HG02981 (cell line): ENCODE data around the gene PPP1R18.
"Not testable (repeated sequence)": the region's sequence is repeated elsewhere in the genome, so short reads cannot be mapped to it uniquely, and the experiment has no call there.

Experiments
- ATAC-seq: cut with Tn5 transposase; IDR thresholded peaks from one replicate; pipeline ENCODE4 v1.9.1; 2021; ENCODE audit warnings: mild to moderate bottlenecking, moderate library complexity; ENCODE audit not compliant: unreplicated experiment

PPP1R18 gene

DNA sequence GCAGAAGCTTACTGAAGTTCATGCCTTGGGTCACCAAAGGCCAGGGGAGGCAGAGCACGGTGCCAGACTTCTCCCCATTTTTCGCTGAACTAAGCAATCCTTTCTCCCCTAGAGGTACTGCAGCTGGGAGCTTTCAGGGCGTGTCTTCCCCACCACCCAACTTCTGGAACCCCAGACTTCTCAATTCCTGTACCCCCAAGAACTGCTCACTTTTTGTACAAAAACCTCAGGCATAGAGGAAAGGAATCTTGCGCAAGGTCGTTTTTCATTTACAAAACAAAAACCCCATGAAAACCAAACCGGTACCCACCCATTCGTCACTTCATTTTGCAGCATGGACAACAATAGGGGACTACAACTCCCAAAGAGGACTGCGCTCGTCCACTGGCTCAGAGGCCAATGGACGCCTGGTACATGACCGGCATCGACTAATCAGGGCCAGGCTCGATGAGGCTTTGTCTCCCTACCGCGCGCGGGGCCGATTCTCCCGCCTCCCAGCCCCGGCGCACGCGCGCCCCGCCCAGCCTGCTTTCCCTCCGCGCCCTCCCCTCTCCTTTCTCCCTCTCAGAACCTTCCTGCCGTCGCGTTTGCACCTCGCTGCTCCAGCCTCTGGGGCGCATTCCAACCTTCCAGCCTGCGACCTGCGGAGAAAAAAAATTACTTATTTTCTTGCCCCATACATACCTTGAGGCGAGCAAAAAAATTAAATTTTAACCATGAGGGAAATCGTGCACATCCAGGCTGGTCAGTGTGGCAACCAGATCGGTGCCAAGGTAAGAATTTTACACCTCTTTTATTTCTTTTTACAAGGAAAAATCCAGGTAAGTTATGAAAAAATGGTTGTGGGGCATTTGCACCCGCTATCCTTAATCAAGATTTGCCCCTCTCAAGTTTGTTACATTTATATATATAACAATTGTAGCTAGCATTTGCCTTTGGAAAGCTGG lies 33.6 kb upstream of the PPP1R18 start, which contains the start of gene TUBB:
Gene TUBB (plus strand): TSS at position 562 of the 947 bp plus-strand sequence. CDS start 155 bp downstream, at position 717.
- peak; percentile 37 for ATAC-seq

DNA sequence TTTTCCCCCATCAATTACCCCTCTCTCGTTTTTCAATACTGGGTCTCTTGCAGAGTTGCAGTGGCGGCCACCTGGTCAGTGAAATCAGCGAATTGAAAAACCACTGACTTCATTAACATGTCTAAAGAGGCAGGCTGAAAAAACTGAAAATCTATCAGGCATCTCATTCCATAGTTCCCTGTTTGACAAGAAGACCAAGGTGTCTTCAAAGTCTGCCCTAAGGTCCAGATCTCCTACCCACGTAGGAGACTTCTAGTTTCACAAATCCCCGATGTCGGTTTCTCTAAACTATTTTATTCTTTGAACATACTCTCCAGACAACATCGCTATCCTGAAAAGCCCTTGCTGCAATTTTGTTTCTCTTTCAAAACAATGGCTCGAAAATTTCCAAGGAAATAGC lies 32.9 kb upstream of the PPP1R18 start:
- ATAC-seq, result no peak

DNA sequence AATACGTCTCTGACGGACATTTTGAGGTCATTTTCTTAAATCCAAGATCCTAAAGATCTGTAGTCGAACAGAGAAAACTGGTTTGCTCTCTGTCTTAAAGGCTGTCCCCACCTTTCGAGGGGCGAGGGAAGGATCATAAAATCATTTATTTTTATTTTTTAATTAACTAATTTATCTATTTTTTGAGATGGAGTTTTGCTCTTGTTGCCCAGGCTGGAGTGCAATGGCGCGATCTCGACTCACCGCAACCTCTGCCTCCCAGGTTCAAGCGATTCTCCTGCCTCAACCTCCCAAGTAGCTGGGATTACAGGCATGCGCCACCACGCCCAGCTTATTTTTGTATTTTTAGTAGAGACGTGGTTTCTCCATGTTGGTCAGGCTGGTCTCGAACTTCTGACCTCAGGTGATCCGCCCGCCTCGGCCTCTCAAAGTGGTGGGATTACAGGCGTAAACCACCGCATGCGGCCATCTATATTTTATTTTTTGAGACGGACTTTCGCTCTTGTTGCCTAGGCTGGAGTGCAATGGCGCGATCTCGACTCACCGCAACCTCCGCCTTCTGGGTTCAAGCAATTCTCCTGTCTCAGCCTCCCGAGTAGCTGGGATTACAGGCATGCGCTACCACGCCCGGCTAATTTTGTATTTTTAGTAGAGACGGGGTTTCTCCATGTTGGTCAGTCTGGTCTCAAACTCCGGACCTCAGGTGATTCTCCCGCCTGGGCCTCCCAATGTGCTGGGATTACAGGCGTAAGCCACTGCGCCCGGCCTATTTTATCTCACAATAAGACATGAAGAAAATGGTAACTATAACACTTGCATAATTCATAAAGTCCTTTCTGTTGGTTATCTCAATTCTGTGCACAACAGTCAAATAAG lies 31.6 kb upstream of the PPP1R18 start:
- not testable (repeated sequence) for ATAC-seq

DNA sequence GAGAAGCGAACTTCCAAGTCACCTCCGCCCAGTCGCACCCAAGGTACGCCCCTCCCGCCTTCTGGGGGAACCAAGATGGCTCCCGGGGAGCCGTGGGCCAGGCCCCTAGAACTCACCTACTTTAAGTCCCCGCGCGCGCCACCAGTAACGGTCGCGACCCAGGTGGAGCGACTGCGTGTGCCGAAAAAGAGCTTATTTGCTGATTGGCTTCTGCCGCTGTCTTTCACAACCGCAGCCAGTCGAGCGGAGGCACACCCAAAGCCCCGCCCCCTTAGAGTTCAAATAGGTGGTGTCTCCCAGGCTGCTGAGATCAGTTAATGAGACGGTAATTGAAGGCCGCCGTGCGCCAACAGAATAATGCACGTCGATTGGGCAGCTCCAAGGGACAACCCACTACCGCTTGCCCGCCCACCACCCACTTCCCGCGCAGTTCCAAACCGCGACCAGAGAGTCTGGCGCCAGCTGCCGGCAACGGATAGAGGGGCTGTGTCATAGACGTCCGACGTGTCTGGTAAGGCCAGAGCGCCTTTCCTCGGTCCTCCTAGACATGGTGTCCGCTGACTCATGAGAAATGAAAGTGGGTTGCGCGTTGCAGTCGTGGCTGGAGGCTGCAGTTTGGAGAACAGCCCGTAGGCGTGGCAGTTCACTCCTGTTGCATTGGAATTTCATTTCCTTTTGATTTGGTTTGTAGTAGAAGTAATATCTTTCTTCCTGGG lies 30.8 kb upstream of the PPP1R18 start, which contains the start of gene MDC1:
Gene MDC1 (minus strand): TSS at position 153 of the 716 bp plus-strand sequence. CDS start 2,106 bp downstream, outside the sequence.
- peak; percentile 69 for ATAC-seq

DNA sequence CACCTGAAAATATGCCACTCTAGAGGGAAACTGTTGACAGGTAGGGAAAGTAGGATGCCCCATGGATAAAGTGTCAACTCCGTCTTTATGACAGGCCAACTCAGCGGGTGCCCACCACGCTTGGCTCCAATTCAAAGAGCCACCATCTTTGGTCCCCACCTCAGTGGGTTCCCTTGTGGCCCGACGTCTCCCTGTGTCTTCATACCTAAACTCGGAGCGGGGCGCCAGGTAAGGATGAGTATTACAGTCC lies 30.4 kb upstream of the PPP1R18 start:
- no peak for ATAC-seq

DNA sequence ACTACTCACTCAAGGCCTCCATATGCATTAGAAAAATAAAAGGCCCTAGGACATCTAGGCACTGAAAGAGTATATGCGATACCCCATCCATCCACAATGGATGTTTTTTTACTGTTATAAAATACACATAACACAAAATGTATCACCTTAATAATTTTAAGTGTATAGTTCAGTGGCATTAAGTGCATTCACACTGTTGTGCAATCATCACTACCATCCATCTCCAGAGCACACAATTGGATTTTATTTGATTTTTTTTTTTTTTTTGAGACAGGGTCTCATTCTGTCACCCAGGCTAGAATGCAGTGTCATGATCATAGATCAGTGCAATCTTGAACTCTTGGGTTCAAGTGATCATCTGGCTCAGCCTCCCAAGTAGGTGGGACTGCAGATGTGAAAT lies 27.8 kb upstream of the PPP1R18 start:
- ATAC-seq, result no peak

DNA sequence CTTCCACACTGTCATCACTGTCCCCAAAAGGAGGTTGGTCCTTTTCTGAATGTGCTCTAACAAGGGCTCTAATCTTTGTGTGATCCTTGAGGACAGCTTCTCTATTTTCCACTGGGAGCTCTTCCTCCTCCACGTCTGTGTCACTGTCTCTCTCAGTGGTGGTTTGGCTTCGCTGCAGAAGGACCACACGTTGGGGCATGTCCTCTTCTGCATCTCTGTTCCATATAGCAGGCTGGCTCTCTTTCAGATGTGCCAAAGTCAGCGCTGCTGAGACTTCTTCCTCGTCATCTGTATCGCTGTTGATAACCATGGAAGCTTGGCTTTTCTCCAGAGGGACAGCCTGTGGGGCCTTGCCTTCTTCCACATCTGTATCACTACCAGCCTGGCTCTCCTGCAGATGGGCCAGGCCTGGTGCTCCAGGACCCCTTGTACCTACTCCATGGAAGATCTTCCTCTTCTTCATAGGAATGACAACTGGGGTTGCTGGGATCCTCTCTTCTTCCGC lies 26.0 kb upstream of the PPP1R18 start:
- no peak for ATAC-seq

DNA sequence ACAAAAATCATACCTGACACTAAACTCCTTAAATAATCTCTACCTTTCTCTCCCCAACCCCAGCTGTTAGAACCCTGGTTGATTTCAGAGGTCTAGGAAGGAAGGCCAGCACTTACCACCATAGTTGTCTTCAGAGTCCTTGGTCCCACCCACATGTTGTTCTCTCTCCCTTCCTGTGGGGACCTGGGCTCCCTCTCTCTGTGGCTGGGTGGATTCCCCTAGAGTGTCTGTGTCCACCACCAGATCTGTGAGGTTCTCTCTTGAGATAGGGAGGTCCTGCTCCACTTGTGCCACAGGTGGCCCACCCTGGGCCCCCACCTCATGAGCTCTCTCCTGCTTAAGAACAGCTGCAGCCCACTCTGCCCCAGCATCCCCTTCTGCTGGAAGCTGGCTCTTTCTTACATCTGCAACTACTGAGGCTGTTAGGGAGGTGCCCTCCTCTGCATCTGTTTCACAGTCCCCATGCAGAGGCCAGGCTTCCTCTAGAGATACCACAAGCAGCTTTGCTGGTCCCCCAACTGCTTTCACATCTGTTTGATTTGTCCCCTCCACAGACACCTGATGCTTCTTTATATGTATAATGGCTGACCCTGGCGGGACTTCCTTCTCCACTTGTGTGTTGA lies 25.4 kb upstream of the PPP1R18 start:
- ATAC-seq, result peak; percentile 51

DNA sequence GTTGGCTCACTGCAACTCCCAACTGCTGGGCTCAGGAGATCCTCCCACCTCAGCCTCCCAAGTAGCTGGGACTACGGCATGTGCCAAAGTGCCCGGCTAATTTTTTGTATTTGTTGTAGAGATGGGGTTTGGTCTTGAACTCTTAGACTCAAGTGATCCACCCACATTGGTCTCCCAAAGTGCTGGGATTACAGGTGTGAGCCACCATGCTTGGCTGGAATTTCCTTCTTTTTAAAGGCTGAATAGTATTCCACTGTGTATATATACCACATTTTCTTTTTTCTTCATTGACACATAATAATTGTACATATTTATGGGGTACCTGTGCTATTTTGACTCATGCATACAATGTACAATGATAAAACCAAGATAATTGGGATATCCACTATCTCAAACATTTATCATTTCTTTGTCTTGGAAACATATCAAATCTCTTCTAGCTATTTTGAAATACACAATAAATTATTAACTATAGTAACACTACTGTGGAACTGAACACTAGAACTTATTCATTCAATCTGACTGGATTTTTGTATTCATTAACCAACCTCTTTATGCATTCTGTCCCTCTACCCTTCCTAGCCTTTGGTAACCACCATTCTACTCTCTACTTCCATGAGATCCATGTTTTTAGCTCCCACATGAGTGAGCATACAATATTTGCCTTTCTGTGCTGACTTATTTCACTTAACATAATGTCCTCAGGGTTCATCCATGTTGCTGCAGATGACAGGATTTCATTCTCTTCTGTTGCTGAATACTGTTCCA lies 22.8 kb upstream of the PPP1R18 start:
- ATAC-seq, result no peak

DNA sequence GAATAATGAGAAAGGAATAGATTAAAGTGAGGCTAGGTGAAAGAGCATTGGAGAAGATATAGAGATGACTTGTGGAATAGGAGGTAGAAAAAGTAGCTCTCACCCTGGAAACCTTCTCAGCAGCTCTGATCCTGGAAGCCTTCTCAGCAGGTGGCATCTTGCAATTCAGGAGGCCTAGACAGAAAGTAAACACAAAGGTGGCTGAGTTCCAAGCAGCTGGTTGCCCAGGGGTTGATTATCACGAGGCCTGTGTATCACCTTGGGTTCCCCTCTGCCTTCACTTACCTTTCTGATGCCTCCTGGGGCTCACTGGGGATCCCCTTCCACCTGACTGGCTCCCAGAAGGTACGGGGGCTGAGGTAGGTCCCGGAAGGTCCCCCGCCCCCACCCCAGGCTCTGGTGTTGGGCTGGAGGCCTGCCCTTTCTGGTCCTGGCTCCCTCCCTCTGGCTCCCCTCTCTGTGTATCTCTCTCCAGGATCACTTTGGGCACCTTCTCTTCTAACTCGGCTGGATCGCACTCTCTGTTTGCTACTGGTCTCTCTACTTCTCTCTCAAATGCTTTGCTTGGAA lies 20.9 kb upstream of the PPP1R18 start:
- ATAC-seq, result no peak

DNA sequence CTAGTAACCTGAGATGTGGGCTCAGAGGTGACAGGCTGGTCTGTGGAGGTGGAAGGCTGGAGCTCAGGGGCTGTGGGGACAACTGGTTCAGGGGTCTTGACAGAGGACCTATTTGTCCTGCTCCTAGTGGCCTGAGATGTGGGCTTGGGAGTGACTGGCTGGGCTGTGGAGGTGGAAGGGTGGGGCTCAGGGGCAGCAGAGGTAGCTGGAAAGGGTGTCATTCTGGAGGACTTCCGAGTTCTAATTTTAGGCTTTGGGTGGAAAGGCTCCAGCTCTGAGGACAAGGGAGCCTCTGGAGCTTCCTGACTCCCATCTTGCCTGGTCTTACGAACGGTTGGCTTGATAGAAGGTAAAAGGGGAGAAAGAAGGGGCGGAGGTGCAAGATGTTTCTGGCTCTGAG lies 19.2 kb upstream of the PPP1R18 start:
- no peak for ATAC-seq

DNA sequence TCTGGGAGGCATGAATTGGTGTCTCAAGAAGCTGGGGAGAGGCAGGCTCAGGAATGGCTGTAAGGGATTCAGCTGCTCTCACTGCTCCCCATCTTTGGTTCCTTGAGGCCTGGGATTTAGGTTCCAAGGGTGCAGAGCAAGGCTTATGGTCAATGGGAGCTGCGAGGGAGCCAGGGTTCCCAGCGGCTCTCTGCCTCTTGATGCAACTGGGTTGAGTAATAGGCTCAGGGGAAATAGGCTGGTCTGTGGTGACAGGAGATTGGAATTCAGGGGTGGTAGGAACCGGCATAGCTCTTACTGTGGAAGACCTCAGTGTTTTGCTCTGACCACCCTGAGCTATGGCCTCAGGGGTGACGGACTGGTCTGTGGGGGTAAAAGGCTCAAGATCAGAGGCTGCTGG lies 17.4 kb upstream of the PPP1R18 start:
- no peak for ATAC-seq

DNA sequence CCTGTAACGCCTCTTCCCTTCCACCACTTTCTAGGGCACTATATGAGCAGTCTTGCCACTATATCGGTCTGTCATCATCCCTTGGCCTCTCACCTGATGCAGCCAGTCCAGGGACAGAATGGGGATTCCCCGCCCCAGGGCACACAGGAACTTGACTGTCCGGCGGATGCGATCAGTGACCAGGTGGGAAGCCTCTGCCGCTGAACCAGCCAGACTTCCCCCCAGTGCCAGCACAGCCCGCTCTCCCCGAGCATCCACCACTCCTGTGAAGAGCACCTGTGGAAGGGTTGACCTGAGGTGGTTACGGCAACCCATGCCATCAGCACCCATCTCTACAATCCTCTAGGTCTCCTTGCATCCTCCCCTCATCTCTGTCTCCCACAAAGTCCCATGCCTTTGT lies 16.6 kb upstream of the PPP1R18 start:
- no peak for ATAC-seq

DNA sequence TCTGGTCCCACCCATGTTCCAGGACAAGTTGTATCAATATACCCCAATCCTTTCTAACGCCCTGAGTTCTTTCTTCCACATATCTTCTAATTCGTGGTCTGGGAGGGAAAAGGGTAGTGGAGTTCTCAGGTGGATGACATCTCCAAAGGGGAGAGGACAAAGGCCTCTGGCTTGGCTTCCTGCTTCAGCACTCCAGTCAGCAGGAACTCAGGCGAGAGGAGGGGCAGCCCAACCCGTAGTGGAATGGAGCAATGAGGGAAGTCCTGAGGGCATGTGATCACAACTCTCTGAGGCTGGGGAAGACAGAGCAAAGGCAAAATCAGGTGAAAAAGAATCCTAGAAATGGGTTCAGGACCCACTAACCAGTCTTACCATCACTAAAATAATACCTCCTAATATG lies 13.9 kb upstream of the PPP1R18 start:
- no peak for ATAC-seq

DNA sequence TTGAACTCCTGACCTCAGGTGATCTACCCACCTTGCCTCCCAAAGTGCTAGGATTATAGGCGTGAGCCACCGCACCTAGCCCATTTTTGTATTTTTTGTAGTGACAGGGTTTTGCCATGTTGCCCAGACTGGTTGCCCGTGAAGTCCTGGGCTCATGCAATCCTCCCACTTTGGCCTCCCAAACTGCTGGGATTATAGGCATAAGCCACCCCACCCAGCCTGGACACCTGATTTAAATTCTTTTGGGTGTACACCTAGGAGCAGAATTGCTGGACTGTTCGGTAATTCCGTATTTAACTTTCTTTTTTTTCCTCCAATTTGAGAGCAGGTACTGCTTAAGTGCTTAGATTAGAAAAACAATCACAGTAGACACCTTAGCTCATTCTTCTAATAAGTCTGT lies 10.0 kb upstream of the PPP1R18 start:
- no peak for ATAC-seq

DNA sequence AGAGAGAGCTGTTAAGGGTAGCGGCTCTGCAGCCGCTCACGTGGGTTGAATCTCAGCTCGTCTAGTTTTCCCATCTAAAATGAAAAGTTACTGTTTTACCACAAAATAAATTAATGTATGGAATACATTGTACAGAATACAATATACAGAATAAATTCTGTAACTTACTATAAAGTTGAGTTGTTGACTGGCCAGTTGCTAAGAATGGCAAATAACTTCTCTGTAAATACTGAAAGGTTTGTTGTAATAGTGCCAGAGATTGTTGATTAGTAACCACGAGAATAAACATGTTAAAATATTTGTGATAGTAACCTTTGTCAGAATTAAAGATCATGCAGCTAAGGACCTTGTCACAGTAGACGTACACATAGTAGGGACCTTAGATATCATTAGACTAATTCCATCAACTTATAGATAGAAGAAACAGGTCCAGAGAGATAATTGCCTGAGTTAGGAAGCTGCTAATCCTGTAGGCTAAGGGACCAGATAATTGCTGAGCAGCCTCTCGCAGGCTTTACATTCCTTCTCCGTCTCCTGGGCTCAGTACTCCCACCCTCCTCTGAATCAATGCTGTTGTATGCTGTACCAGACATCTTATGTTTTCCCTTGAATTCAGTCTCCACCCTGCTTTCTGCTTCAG lies 4.9 kb upstream of the PPP1R18 start:
- ATAC-seq, result no peak

DNA sequence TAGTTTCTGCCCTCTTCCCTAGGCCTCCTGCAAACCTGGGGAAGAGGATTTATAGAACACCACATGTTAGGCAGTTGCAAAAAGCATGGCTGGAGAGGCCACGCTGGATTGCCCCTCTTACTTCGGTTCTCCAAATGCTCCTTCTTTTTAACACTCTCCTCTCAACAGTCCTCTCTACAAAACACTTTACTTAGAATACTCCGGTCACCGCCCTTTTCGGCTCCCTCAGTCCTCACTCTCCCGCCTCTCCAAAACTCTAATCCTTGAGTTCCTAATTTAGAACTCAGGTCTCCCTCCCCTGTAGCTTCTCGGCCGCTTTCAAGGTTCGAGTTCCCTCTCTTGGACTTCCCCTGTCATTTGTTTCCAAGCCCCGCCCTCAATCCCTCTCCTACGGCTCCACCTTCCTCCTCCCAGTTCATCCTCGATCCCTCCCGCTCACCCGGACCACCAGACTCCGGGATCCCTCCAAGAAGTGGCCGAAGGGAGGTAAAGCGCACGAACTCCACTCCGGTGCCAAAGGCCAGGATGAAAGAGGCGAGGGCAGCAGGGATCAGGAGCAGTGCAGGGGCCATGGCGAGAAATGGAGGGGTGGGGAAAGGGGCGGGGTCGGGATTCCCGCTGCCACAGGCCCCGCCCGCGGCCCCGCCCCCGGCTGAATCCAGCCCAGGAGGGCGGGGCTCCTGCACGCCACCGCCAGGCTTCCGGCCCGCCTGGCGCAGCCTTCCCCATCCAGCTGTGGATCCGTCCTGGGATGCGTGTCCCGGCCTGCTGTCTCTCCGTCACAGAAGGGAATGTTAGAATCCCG lies 4.2 kb upstream of the PPP1R18 start, which contains the start of gene NRM:
Gene NRM (minus strand): TSS at position 582 of the 805 bp plus-strand sequence. CDS start 10 bp downstream, at position 572.
- no peak for ATAC-seq

DNA sequence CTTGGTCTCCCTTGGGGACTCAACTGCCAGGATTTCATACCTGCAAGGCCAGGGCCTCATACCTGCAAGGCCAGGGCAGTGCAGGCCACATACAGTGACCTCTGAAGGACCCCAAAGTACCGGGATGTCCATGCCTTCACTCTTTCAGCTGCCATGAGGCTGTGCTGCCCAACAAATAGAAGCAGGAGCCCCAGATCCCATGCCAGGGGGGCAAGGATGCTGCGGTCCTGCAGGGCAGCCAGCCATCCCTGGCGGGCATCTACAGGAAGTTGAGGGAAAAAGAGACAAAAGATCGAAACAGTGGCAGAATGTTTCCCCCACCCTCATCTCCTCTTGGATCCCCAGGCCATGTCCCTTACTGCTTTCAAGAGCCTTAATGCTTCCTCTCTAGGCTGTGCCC lies 3.5 kb upstream of the PPP1R18 start:
- ATAC-seq, result no peak
